CD4-positive, alpha-beta T cell treated with Interleukin-10 for 1 hour (primary cell): ENCODE data around the gene DIO2.

Source experiments
- DNase-seq: peaks from one replicate; pipeline ENCODE4 v3.0.0-alpha.2; 2020

Gene DIO2

GRCh38 chr14:80211153-80212022 is at the start of gene DIO2:
Gene DIO2, minus strand, starts transcription at chr14:80211504. Its CDS starts 32 bp downstream, at chr14:80211472.
- no peak for DNase-seq

- no peak for DNase-seq
These were observed 49.3 kb upstream of the DIO2 start for GRCh38 chr14:80260645-80261044.

- no peak for DNase-seq
These were observed 28.3 kb upstream of the DIO2 start for GRCh38 chr14:80239631-80240030.

GRCh38 chr14:80237143-80237542 is 25.8 kb upstream of the DIO2 start:
- no peak for DNase-seq

- DNase-seq, result no peak
These were observed 22.3 kb upstream of the DIO2 start for GRCh38 chr14:80233470-80234089.

GRCh38 chr14:80231702-80232101 is 20.4 kb upstream of the DIO2 start:
- DNase-seq, result no peak

GRCh38 chr14:80223696-80224465 is 12.6 kb upstream of the DIO2 start:
- no peak for DNase-seq

- DNase-seq, result no peak
These were observed 5.5 kb upstream of the DIO2 start for GRCh38 chr14:80216818-80217217.

- no peak for DNase-seq
These were observed 4.7 kb upstream of the DIO2 start for GRCh38 chr14:80215756-80216581.

GRCh38 chr14:80215081-80215480 is 3.8 kb upstream of the DIO2 start:
- no peak for DNase-seq

GRCh38 chr14:80213602-80214001 is 2.3 kb upstream of the DIO2 start:
- no peak for DNase-seq

GRCh38 chr14:80212023-80212397 is 706 bp upstream of the DIO2 start:
- DNase-seq, result no peak

GRCh38 chr14:80208461-80208860 is 2.8 kb downstream of the DIO2 start:
- no peak for DNase-seq

GRCh38 chr14:80206351-80207080 is 4.8 kb downstream of the DIO2 start:
- DNase-seq, result no peak

- DNase-seq, result no peak
These were observed 8.3 kb downstream of the DIO2 start for GRCh38 chr14:80202888-80203562.

- DNase-seq, result no peak
These were observed 11.2 kb downstream of the DIO2 start for GRCh38 chr14:80200093-80200492.

- DNase-seq, result no peak
These were observed 22.7 kb downstream of the DIO2 start for GRCh38 chr14:80188571-80188970.

- DNase-seq, result no peak
These were observed 25.0 kb downstream of the DIO2 start for GRCh38 chr14:80186301-80186800.

GRCh38 chr14:80176893-80177292 is 34.4 kb downstream of the DIO2 start:
- DNase-seq, result no peak

- DNase-seq, result no peak
These were observed 38.8 kb downstream of the DIO2 start for GRCh38 chr14:80172375-80173051.
